Measurements from ENCODE around the gene SHISA5. TPM values are rescaled to one million over a fixed set of nuclear protein-coding genes. Genes with fewer than 3 reads are reported as not detected.
A peak's percentile ranks its signal among the peaks of the same experiment; 100 is the strongest.
"Not testable (repeated sequence)": the region's sequence is repeated elsewhere in the genome, so short reads cannot be mapped to it uniquely, and the experiment has no call there.

The SHISA5 gene
- total and polyA plus RNA-seq, 2 experiments from 2014 or later = 146 to 166 TPM

DNA sequence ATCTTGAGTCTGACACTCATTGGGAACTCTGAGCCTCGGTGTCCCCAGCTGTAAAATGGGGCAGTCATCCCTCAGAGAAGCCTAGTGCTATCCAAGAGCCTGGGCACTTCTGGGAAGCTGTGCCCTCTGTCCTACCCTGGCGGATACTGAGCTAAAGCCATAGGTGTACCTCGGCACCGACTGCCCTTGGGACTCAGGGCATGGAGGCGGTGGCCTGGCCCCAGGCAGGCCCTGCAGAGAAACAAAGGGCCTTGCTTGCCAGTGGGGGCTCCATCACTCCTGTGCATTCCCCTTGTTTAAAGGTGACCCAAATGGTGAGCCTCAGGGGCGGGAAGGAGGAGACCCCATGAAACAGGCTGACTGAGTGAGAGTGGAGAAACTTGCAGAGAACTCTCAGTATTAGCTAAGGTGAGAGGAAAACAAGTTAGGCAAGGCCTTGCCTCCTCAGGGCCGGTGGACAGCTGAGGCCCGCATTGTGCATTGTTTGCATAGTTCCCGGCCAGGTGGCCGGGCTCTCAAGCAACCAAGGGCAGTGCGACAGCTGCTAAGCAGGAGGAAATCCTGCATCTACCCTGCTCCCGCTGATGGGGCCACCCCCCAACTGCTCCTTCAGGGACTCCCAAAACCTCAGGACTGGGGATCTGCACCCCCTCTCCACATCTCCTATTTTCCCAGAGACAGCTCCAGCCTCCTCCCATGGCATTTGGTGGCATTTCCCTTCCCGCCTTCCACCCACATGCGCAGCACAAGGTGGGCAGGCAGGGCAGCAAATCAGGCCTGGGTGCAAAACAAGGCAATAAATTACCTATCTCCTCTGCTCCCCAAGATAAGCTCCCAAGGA is 48.4 kb upstream of the SHISA5 start:
- Histone ChIP-seq H3K27ac (ENCODE audit: low read depth) (no peak overlapping the region), H4K20me1 (replicated peaks; ENCODE audit: insufficient read depth) (no peaks in the 10 kb centered on the region), H3K36me3 (ENCODE audit: insufficient read depth) (peaks cover 10% of the 10 kb centered on the region; the same call in 1 of the 2 replicates), H3K4me1 (ENCODE audit: insufficient read depth) (peaks cover 11% of the 10 kb centered on the region), H3K79me2 (replicated peaks; ENCODE audit: insufficient read depth) (peaks cover 26% of the 10 kb centered on the region), H3F3A (replicated peaks; ENCODE audit: low read depth) (peaks cover 12% of the 10 kb centered on the region), H2AFZ (no peak overlapping the region), H3K4me2 (no peak overlapping the region), H3K27me3 (ENCODE audit: insufficient read depth) (no peaks in the 10 kb centered on the region), H3K4me3 (no peak overlapping the region), H3K9me2 (ENCODE audit: insufficient read depth) (no peaks in the 10 kb centered on the region)
- Mint-ChIP-seq H3K27me3 (ENCODE audit: insufficient read depth, low read depth, poor library complexity) (peaks cover 12% of the 10 kb centered on the region), H3K4me1 (peaks cover 24% of the 10 kb centered on the region), H3K27ac (no peak overlapping the region), H3K4me3 (no peak overlapping the region; the same call in 2 of the 3 replicates), H3K36me3 (ENCODE audit: low read depth) (peaks cover 10% of the 10 kb centered on the region; the same call in 2 of the 3 replicates), H3K9me3 (no peaks in the 10 kb centered on the region)
- DNase-seq (ENCODE audit: low spot score) (no peak), ATAC-seq (no peak)
- TF ChIP-seq, protein P1, sequence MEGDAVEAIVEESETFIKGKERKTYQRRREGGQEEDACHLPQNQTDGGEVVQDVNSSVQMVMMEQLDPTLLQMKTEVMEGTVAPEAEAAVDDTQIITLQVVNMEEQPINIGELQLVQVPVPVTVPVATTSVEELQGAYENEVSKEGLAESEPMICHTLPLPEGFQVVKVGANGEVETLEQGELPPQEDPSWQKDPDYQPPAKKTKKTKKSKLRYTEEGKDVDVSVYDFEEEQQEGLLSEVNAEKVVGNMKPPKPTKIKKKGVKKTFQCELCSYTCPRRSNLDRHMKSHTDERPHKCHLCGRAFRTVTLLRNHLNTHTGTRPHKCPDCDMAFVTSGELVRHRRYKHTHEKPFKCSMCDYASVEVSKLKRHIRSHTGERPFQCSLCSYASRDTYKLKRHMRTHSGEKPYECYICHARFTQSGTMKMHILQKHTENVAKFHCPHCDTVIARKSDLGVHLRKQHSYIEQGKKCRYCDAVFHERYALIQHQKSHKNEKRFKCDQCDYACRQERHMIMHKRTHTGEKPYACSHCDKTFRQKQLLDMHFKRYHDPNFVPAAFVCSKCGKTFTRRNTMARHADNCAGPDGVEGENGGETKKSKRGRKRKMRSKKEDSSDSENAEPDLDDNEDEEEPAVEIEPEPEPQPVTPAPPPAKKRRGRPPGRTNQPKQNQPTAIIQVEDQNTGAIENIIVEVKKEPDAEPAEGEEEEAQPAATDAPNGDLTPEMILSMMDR (conservative IDR thresholded peaks at IDR 0.05; ENCODE audit: low read depth in 2 of 2) = no peak

DNA sequence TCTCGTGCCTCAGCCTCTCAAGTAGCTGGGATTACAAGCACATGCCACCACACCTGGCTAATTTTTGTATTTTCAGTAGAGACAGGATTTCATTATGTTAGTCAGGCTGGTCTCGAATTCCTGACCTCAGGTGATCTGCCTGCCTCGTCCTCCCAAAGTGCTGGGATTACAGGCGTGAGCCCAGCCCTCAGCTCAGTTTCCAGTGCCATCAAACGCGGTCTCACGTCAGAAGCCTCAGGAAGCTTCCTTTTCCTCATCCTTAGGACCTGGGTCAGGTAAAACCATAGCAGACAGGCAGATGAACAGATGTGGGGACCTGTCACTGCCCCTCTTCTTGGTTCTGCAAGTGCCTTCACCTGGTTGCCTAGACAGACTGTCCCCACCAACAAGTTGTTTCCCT is 47.7 kb upstream of the SHISA5 start:
- H3K4me3 Mint-ChIP-seq; DNase-seq (ENCODE audit: low spot score); H3K9me2 ChIP-seq (ENCODE audit: insufficient read depth); H3K4me3 ChIP-seq; H3K4me2 ChIP-seq; ATAC-seq; H3K9me3 Mint-ChIP-seq; H3K27ac Mint-ChIP-seq; H3K27me3 ChIP-seq (ENCODE audit: insufficient read depth); H2AFZ ChIP-seq; H3K27ac ChIP-seq (ENCODE audit: low read depth); H4K20me1 ChIP-seq (replicated peaks; ENCODE audit: insufficient read depth): not testable (repeated sequence)
- Mint-ChIP-seq H3K36me3 (ENCODE audit: low read depth) (peaks cover 16% of the 10 kb centered on the region; the same call in 2 of the 3 replicates), H3K4me1 (peaks cover 24% of the 10 kb centered on the region), H3K27me3 (ENCODE audit: insufficient read depth, low read depth, poor library complexity) (peaks cover 13% of the 10 kb centered on the region)
- peaks cover 10% of the 10 kb centered on the region; the same call in 1 of the 2 replicates for H3F3A ChIP-seq (replicated peaks; ENCODE audit: low read depth)
- peaks cover 14% of the 10 kb centered on the region; the same call in 1 of the 2 replicates for H3K36me3 ChIP-seq (ENCODE audit: insufficient read depth)
- H3K79me2 ChIP-seq (replicated peaks; ENCODE audit: insufficient read depth) = peaks cover 26% of the 10 kb centered on the region
- H3K4me1 ChIP-seq (ENCODE audit: insufficient read depth) = peaks cover 11% of the 10 kb centered on the region

DNA sequence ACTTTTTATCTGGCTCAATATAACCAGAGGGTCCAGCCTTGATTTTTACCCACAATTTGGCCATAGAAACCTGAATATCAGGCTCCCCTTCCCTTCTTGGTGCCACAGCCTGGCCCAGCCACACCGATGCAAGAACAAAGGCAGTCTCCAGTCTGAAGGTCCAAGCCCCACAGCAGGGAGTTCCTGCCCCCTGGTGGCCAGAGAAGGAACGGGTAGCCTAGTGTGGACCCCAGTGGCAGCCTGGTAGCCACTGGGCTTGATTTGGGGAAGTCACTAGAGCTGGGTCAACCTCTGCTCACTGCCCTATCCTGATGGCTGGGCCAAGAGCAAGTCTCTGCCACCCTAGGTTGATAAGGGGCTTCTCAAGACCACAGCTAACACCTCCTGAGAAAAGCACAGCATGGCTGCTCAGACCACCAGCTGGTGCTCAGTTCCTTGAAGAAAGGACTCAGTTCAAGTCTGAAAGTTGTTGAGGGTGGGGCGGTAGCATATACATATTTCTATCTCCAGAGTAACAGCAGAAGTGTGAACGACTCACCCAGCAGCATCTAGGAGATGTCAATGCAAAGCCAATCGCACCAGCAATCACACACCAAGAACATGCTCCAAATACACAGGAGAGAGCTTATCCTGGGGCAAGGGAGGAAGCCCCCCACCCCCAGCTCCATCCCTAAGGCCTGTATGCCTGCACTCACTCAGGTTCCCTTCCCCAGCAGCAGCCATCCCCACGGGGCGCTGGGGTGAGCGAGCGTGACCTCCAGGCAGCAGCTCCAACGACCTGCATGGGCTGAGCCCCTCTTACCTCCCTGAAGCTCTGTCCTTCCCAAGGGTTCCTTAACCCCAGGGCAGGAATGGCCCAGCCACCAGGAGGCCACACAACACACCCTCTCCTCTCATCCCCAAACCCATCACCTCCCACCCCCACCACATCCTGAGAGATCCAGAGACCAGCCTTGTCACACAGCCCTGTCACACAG is 45.0 kb upstream of the SHISA5 start:
- no peaks in the 10 kb centered on the region for H3K4me1 ChIP-seq (ENCODE audit: insufficient read depth)
- H3F3A ChIP-seq (replicated peaks; ENCODE audit: low read depth) = 0 out of 2 replicates have a peak, but pooled peaks cover 11% of the 10 kb centered on the region
- H3K4me2 ChIP-seq = no peak overlapping the region
- no peak overlapping the region for H3K4me3 ChIP-seq
- H3K27me3 Mint-ChIP-seq (ENCODE audit: insufficient read depth, low read depth, poor library complexity) = peaks cover 9% of the 10 kb centered on the region
- no peaks in the 10 kb centered on the region for H3K27me3 ChIP-seq (ENCODE audit: insufficient read depth)
- no peaks in the 10 kb centered on the region for H3K9me3 Mint-ChIP-seq
- H3K4me1 Mint-ChIP-seq = peaks cover 7% of the 10 kb centered on the region
- no peak overlapping the region for H2AFZ ChIP-seq
- H3K27ac Mint-ChIP-seq = peak overlapping the region; percentile 79
- no peaks in the 10 kb centered on the region for H3K9me2 ChIP-seq (ENCODE audit: insufficient read depth)
- H3K4me3 Mint-ChIP-seq = no peak overlapping the region
- H3K27ac ChIP-seq (ENCODE audit: low read depth) = no peak overlapping the region
- peaks cover 20% of the 10 kb centered on the region; the same call in 2 of the 3 replicates for H3K36me3 Mint-ChIP-seq (ENCODE audit: low read depth)
- peaks cover 7% of the 10 kb centered on the region for H3K79me2 ChIP-seq (replicated peaks; ENCODE audit: insufficient read depth)
- no peaks in the 10 kb centered on the region for H4K20me1 ChIP-seq (replicated peaks; ENCODE audit: insufficient read depth)
- DNase-seq (ENCODE audit: low spot score) (peak; percentile 90), ATAC-seq (peak; percentile 96)
- peaks cover 14% of the 10 kb centered on the region; the same call in 1 of the 2 replicates for H3K36me3 ChIP-seq (ENCODE audit: insufficient read depth)
- TF ChIP-seq, protein P1 (conservative IDR thresholded peaks at IDR 0.05; ENCODE audit: low read depth in 2 of 2) = peak; percentile 98 to 99

Measured in GM23338 (cell line).